ENCODE measurements around the gene INO80E.
"Not testable (repeated sequence)": the region's sequence is repeated elsewhere in the genome, so short reads cannot be mapped to it uniquely, and the experiment has no call there.

Gene INO80E

GRCh38 chr16:30010844-30011713, 15.0 kb downstream of the INO80E start, which contains the start of gene DOC2A:
TSS of gene DOC2A (minus strand) at chr16:30011027. CDS start at chr16:30010222, 805 bp downstream.
- no peak for DNase-seq

- no peak for DNase-seq
Observed at GRCh38 chr16:30011714-30012504, 15.9 kb downstream of the INO80E start.

- DNase-seq = not testable (repeated sequence)
Observed at GRCh38 chr16:30012598-30012997, 16.6 kb downstream of the INO80E start.

- DNase-seq = not testable (repeated sequence)
Observed at GRCh38 chr16:30015450-30015849, 19.4 kb downstream of the INO80E start.

GRCh38 chr16:30016555-30017276, 20.7 kb downstream of the INO80E start:
- no peak for DNase-seq

- DNase-seq = no peak
Observed at GRCh38 chr16:30017277-30017656, 21.2 kb downstream of the INO80E start.

GRCh38 chr16:30017937-30018336, 21.9 kb downstream of the INO80E start:
- DNase-seq = not testable (repeated sequence)

- DNase-seq = peak in 1 of 2 experiments; percentile 37
Observed at GRCh38 chr16:30018731-30019158, 22.7 kb downstream of the INO80E start.

GRCh38 chr16:30022887-30023286, 26.8 kb downstream of the INO80E start, which contains the start of gene C16orf92:
TSS of gene C16orf92 (plus strand) at chr16:30023198. CDS start at chr16:30023341, 143 bp downstream.
- no peak for DNase-seq

GRCh38 chr16:30023586-30023985, 27.5 kb downstream of the INO80E start:
- DNase-seq = no peak

- no peak for DNase-seq
Observed at GRCh38 chr16:30024451-30024850, 28.4 kb downstream of the INO80E start.

- DNase-seq = no peak
Observed at GRCh38 chr16:30025156-30025555, 29.1 kb downstream of the INO80E start.

GRCh38 chr16:30025574-30025973, 29.5 kb downstream of the INO80E start:
- no peak for DNase-seq

- DNase-seq = no peak
Observed at GRCh38 chr16:30026449-30026848, 30.4 kb downstream of the INO80E start.

GRCh38 chr16:30027588-30028437, 31.8 kb downstream of the INO80E start:
- no peak for DNase-seq

- DNase-seq = no peak
Observed at GRCh38 chr16:30028438-30029076, 32.5 kb downstream of the INO80E start.

GRCh38 chr16:30030011-30030685, 34.1 kb downstream of the INO80E start:
- no peak for DNase-seq

- no peak for DNase-seq
Observed at GRCh38 chr16:30030841-30031413, 34.9 kb downstream of the INO80E start, which contains the start of gene TLCD3B. TSS of gene TLCD3B (minus strand) at chr16:30031271. CDS start at chr16:30030527, 744 bp downstream.

GRCh38 chr16:30031477-30031918, 35.5 kb downstream of the INO80E start:
- DNase-seq = no peak
